GM18508 (cell line): ENCODE measurements around the gene PLEKHG5.

Source experiments
- ATAC-seq: cut with Tn5 transposase; IDR thresholded peaks from one replicate; pipeline ENCODE4 v1.9.1; 2021; ENCODE audit warnings: moderate number of reproducible peaks; ENCODE audit not compliant: insufficient read depth, unreplicated experiment

PLEKHG5 gene

GRCh38 chr1:6510493-6510892, 19.0 kb upstream of the PLEKHG5 start:
- no peak for ATAC-seq

- ATAC-seq: no peak
Observed at GRCh38 chr1:6509919-6510291, 18.4 kb upstream of the PLEKHG5 start.

- ATAC-seq: no peak
Observed at GRCh38 chr1:6509220-6509918, 17.9 kb upstream of the PLEKHG5 start.

- no peak for ATAC-seq
Observed at GRCh38 chr1:6508816-6509189, 17.3 kb upstream of the PLEKHG5 start.

- no peak for ATAC-seq
Observed at GRCh38 chr1:6508154-6508815, 16.8 kb upstream of the PLEKHG5 start.

- ATAC-seq: no peak
Observed at GRCh38 chr1:6507461-6507911, 16.0 kb upstream of the PLEKHG5 start.

- ATAC-seq: no peak
Observed at GRCh38 chr1:6507037-6507428, 15.6 kb upstream of the PLEKHG5 start.

- no peak for ATAC-seq
Observed at GRCh38 chr1:6506210-6507036, 15.0 kb upstream of the PLEKHG5 start.

- ATAC-seq: no peak
Observed at GRCh38 chr1:6505367-6506209, 14.1 kb upstream of the PLEKHG5 start.

- ATAC-seq: no peak
Observed at GRCh38 chr1:6504887-6505286, 13.4 kb upstream of the PLEKHG5 start.

GRCh38 chr1:6503884-6504602, 12.6 kb upstream of the PLEKHG5 start:
- ATAC-seq: no peak

- ATAC-seq: no peak
Observed at GRCh38 chr1:6502000-6502891, 10.8 kb upstream of the PLEKHG5 start.

GRCh38 chr1:6501279-6501813, 9.9 kb upstream of the PLEKHG5 start:
- no peak for ATAC-seq

- ATAC-seq: no peak
Observed at GRCh38 chr1:6500544-6501278, 9.2 kb upstream of the PLEKHG5 start.

- ATAC-seq: no peak
Observed at GRCh38 chr1:6499296-6499695, 7.8 kb upstream of the PLEKHG5 start.

- ATAC-seq: no peak
Observed at GRCh38 chr1:6498576-6499111, 7.2 kb upstream of the PLEKHG5 start.

GRCh38 chr1:6497867-6498575, 6.6 kb upstream of the PLEKHG5 start:
- no peak for ATAC-seq
